ENCODE measurements around the gene LRRC49.

- TF ChIP-seq POLR2A (IDR thresholded peaks at IDR 0.05) (peak in 2 of 4 donors; percentile 19 to 45), POLR2AphosphoS5 (IDR thresholded peaks at IDR 0.05) (peak; percentile 16 to 40), CTCF (IDR thresholded peaks at IDR 0.05) (peak in 1 of 6 experiments; percentile 2), EP300 (IDR thresholded peaks at IDR 0.05) (no peak)
These were observed at the start of gene LRRC49, which contains the start of gene THAP10 for GRCh38 chr15:70892002-70892911.

Data from upper lobe of left lung (tissue), 4 donors.